HEK293 (cell line): ENCODE data around the gene UBASH3B.

Source experiments
- CTCF ChIA-PET: fragments of 350-600 bp; formaldehyde crosslinking; extraction: SDS; loops from one replicate; lab custom pipeline; 2021; ENCODE audit warnings: antibody characterized with exemption; lab: Yijun Ruan, JAX
- POLR2A ChIA-PET: fragments of 300-600 bp; formaldehyde crosslinking; extraction: SDS; loops from one replicate; lab custom pipeline; 2020; ENCODE audit warnings: antibody characterized with exemption, inconsistent platforms; lab: Yijun Ruan, JAX
- H3K27ac ChIP-seq: fragments of 200-500 bp; sonication (Bioruptor generic); 2 replicates; pipeline ENCODE4 v1.5.1; 2014; ENCODE audit warnings: low read depth, low read length, control low read depth, inconsistent platforms; ENCODE audit errors: extremely low read depth
- H3K36me3 ChIP-seq, 2 experiments: fragments of 200-500 bp in 1 of 2; sonication (Bioruptor generic) in 1 of 2; 1 replicate in 1 of 2; 2 replicates in 1 of 2; pipeline ENCODE4 v1.5.1; 2014 to 2017; ENCODE audit warnings: inconsistent platforms in 2 of 2, low read length in 2 of 2; ENCODE audit not compliant: control insufficient read depth in 2 of 2, insufficient read depth in 1 of 2
- H3K4me1 ChIP-seq: fragments of 200-500 bp; sonication (Bioruptor generic); 2 replicates; pipeline ENCODE4 v1.5.1; 2014; ENCODE audit warnings: mild to moderate bottlenecking, low read length, inconsistent platforms; ENCODE audit not compliant: control insufficient read depth, insufficient read depth
- H3K4me3 ChIP-seq: 2 replicates; pipeline ENCODE4 v1.5.1; 2011; ENCODE audit warnings: low read depth, mild to moderate bottlenecking, control low read depth, low read length, moderate library complexity
- H3K9me3 ChIP-seq: fragments of 200-500 bp; sonication (Bioruptor generic); 2 replicates; pipeline ENCODE4 v1.5.1; 2014; ENCODE audit warnings: low read depth, low read length, inconsistent platforms; ENCODE audit not compliant: control insufficient read depth, insufficient read depth
- GLIS2 ChIP-seq: fragments of 450-650 bp; formaldehyde crosslinking; IDR thresholded peaks from 2 replicates; pipeline ENCODE4 v1.5.1; 2016; ENCODE audit warnings: missing biosample characterization, missing genetic modification characterization
- HOXC10 ChIP-seq: sonication (generic); formaldehyde crosslinking; IDR thresholded peaks from 2 replicates; pipeline ENCODE4 v1.8.1; 2023; ENCODE audit warnings: mild to moderate bottlenecking, missing genetic modification reagents
- PRDM1 ChIP-seq: fragments of 450-650 bp; formaldehyde crosslinking; IDR thresholded peaks from 2 replicates; pipeline ENCODE4; 2016; ENCODE audit warnings: missing biosample characterization, missing genetic modification characterization
- SP2 ChIP-seq: fragments of 450-650 bp; formaldehyde crosslinking; IDR thresholded peaks from 2 replicates; pipeline ENCODE4 v1.5.1; 2016; ENCODE audit warnings: missing biosample characterization, missing genetic modification characterization
- ZNF10 ChIP-seq: fragments of 450-650 bp; formaldehyde crosslinking; IDR thresholded peaks from 2 replicates; pipeline ENCODE4 v1.5.1; 2017; ENCODE audit warnings: missing biosample characterization, missing genetic modification characterization
- ZNF2 ChIP-seq: fragments of 450-650 bp; formaldehyde crosslinking; IDR thresholded peaks from 2 replicates; pipeline ENCODE4 v1.5.1; 2016; ENCODE audit warnings: missing biosample characterization, missing genetic modification characterization
- ZNF416 ChIP-seq: fragments of 450-650 bp; formaldehyde crosslinking; IDR thresholded peaks from 2 replicates; pipeline ENCODE4 v1.5.1; 2016; ENCODE audit warnings: missing biosample characterization, missing genetic modification characterization
- ZNF426 ChIP-seq: fragments of 450-650 bp; formaldehyde crosslinking; IDR thresholded peaks from 2 replicates; pipeline ENCODE4 v1.5.1; 2017; ENCODE audit warnings: missing biosample characterization, missing genetic modification characterization, mild to moderate bottlenecking, inconsistent platforms, moderate library complexity
- ZNF560 ChIP-seq: fragments of 450-650 bp; formaldehyde crosslinking; IDR thresholded peaks from 2 replicates; pipeline ENCODE4 v1.5.1; 2017; ENCODE audit warnings: missing biosample characterization, missing genetic modification characterization, borderline replicate concordance
- ZNF571 ChIP-seq: fragments of 450-650 bp; formaldehyde crosslinking; IDR thresholded peaks from 2 replicates; pipeline ENCODE4 v1.5.0; 2017; ENCODE audit warnings: missing biosample characterization, missing genetic modification characterization
- ZNF629 ChIP-seq: fragments of 450-650 bp; formaldehyde crosslinking; IDR thresholded peaks from 2 replicates; pipeline ENCODE4 v1.5.1; 2017; ENCODE audit warnings: missing biosample characterization, missing genetic modification characterization
- ZNF785 ChIP-seq: fragments of 450-650 bp; formaldehyde crosslinking; IDR thresholded peaks from 2 replicates; pipeline ENCODE4 v1.5.1; 2016; ENCODE audit warnings: missing biosample characterization, missing genetic modification characterization
- TF ChIP-seq, protein P1 (sequence below): fragments of 450-650 bp; formaldehyde crosslinking; IDR thresholded peaks from 2 replicates; pipeline ENCODE4 v1.5.1; 2016; ENCODE audit warnings: missing biosample characterization, missing genetic modification characterization
- TF ChIP-seq, protein P2 (sequence below): fragments of 450-650 bp; formaldehyde crosslinking; IDR thresholded peaks from 2 replicates; pipeline ENCODE4 v1.5.1; 2016; ENCODE audit warnings: missing biosample characterization, missing genetic modification characterization
- TF ChIP-seq, protein P3 (sequence below): fragments of 450-650 bp; formaldehyde crosslinking; IDR thresholded peaks from 2 replicates; pipeline ENCODE4 v1.5.1; 2016; ENCODE audit warnings: missing biosample characterization, missing genetic modification characterization
- TF ChIP-seq, protein P4 (sequence below): fragments of 450-650 bp; formaldehyde crosslinking; conservative IDR thresholded peaks from 2 replicates; pipeline ENCODE4 v1.5.1; 2016; ENCODE audit warnings: low read depth, missing biosample characterization, missing genetic modification characterization
- TF ChIP-seq, protein P5 (sequence below): fragments of 450-650 bp; formaldehyde crosslinking; IDR thresholded peaks from 2 replicates; pipeline ENCODE4 v1.5.1; 2016; ENCODE audit warnings: missing biosample characterization, missing genetic modification characterization

The UBASH3B gene

DNA sequence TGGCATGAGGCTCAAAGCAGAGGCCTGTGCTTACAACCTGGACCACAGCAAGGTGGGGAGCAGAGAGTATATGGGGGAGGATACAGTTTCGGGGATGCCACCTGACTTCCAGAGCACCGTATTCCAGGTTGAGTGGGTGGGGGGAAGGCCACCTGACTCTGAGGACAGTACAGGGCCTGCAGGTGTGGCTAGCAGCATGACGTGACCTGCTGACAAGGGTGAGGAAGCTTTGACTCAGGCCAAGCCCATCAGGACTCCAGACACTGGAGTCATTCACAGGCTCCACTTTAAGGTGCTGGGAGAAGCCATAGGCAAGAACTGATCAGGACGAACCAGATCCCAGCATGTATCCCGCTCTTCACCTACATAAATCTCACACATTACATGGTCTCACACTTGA lies 148.2 kb downstream of the UBASH3B start (continued):
- no peak for TF ChIP-seq ZNF426 (tag by site-specific recombination)

DNA sequence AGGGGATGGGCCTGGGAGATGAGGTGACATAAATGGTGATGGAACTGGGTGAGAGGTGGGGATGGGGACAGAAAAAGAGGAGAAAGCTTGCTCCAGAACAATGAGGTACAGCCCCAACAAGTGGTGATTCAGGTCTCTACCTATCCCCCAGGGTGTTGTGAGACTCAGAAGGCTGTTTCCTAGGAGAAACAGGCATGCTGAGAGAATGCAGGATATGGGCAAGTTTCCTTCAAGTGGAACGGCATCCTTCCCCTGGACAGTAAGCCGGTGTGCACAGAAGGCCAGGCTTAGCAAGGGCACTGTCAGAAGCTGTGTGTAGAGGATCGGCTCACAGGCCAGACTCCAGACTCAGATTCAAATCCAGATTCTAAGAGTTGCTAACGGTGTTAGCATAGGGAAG lies 148.6 kb downstream of the UBASH3B start:
- CTCF ChIA-PET: interaction anchor here (0.6 to 6.8 kb wide), 2 partner anchors 49 to 70 kb away, joined by 4 to 26 read pairs; no protein-coding TSS in a partner anchor
- H3K27ac ChIP-seq: no peak overlapping the region
- H3K36me3 ChIP-seq: peaks cover 0 to 9% of the 10 kb centered on the region in 2 experiments; a peak in 1 of 3 replicates
- H3K9me3 ChIP-seq: no peaks in the 10 kb centered on the region
- TF ChIP-seq ZNF416 (tag by site-specific recombination): no peak
- TF ChIP-seq ZNF560: no peak
- TF ChIP-seq ZNF785 (tag by site-specific recombination): no peak
- TF ChIP-seq ZNF10 (tag by site-specific recombination): no peak
- no peak for TF ChIP-seq HOXC10 (CRISPR knock-in tag)
- TF ChIP-seq, protein P1, sequence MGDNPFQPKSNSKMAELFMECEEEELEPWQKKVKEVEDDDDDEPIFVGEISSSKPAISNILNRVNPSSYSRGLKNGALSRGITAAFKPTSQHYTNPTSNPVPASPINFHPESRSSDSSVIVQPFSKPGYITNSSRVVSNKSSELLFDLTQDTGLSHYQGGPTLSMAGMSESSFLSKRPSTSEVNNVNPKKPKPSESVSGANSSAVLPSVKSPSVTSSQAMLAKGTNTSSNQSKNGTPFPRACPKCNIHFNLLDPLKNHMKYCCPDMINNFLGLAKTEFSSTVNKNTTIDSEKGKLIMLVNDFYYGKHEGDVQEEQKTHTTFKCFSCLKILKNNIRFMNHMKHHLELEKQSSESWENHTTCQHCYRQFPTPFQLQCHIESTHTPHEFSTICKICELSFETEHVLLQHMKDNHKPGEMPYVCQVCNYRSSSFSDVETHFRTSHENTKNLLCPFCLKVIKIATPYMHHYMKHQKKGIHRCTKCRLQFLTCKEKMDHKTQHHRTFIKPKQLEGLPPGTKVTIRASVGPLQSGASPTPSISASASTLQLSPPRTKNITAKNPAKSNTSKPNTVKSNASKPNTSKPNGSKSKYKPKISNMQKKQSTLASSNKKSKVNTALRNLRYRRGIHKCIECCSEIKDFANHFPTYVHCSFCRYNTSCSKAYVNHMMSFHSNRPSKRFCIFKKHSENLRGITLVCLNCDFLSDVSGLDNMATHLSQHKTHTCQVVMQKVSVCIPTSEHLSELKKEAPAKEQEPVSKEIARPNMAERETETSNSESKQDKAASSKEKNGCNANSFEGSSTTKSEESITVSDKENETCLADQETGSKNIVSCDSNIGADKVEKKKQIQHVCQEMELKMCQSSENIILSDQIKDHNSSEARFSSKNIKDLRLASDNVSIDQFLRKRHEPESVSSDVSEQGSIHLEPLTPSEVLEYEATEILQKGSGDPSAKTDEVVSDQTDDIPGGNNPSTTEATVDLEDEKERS (tag by site-specific recombination): no peak
- TF ChIP-seq, protein P2, sequence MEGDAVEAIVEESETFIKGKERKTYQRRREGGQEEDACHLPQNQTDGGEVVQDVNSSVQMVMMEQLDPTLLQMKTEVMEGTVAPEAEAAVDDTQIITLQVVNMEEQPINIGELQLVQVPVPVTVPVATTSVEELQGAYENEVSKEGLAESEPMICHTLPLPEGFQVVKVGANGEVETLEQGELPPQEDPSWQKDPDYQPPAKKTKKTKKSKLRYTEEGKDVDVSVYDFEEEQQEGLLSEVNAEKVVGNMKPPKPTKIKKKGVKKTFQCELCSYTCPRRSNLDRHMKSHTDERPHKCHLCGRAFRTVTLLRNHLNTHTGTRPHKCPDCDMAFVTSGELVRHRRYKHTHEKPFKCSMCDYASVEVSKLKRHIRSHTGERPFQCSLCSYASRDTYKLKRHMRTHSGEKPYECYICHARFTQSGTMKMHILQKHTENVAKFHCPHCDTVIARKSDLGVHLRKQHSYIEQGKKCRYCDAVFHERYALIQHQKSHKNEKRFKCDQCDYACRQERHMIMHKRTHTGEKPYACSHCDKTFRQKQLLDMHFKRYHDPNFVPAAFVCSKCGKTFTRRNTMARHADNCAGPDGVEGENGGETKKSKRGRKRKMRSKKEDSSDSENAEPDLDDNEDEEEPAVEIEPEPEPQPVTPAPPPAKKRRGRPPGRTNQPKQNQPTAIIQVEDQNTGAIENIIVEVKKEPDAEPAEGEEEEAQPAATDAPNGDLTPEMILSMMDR (tag by site-specific recombination): no peak
- no peak for TF ChIP-seq ZNF2
- TF ChIP-seq PRDM1 (tag by site-specific recombination): no peak
- no peak for TF ChIP-seq SP2
- no peak for TF ChIP-seq ZNF629 (tag by site-specific recombination)
- H3K4me1 ChIP-seq: no peaks in the 10 kb centered on the region
- POLR2A ChIA-PET: no interaction called here
- no peak overlapping the region for H3K4me3 ChIP-seq

DNA sequence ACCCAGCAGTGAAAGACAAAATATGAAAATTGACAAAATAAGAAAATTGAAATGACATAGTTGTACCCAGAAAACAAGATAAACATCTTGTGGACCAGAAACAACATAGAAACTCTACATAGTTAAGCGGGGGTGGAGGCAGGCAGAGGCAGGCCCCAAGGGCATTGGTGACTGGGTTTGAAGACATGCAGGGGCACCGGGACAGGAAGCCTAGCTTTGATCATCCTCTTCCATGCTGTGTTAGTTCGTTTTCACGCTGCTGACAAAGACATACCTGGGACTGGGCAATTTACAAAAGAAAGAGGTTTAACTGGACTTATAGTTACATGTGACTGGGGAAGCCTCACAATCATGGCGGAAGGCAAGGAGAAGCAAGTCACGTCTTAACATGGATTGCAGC lies 149.3 kb downstream of the UBASH3B start:
- H3K27ac ChIP-seq: no peak overlapping the region
- H3K4me3 ChIP-seq: no peak overlapping the region
- no peaks in the 10 kb centered on the region for H3K4me1 ChIP-seq
- TF ChIP-seq, protein P3, sequence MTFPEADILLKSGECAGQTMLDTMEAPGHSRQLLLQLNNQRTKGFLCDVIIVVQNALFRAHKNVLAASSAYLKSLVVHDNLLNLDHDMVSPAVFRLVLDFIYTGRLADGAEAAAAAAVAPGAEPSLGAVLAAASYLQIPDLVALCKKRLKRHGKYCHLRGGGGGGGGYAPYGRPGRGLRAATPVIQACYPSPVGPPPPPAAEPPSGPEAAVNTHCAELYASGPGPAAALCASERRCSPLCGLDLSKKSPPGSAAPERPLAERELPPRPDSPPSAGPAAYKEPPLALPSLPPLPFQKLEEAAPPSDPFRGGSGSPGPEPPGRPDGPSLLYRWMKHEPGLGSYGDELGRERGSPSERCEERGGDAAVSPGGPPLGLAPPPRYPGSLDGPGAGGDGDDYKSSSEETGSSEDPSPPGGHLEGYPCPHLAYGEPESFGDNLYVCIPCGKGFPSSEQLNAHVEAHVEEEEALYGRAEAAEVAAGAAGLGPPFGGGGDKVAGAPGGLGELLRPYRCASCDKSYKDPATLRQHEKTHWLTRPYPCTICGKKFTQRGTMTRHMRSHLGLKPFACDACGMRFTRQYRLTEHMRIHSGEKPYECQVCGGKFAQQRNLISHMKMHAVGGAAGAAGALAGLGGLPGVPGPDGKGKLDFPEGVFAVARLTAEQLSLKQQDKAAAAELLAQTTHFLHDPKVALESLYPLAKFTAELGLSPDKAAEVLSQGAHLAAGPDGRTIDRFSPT (tag by site-specific recombination): no peak
- no peak for TF ChIP-seq GLIS2
- TF ChIP-seq, protein P4, sequence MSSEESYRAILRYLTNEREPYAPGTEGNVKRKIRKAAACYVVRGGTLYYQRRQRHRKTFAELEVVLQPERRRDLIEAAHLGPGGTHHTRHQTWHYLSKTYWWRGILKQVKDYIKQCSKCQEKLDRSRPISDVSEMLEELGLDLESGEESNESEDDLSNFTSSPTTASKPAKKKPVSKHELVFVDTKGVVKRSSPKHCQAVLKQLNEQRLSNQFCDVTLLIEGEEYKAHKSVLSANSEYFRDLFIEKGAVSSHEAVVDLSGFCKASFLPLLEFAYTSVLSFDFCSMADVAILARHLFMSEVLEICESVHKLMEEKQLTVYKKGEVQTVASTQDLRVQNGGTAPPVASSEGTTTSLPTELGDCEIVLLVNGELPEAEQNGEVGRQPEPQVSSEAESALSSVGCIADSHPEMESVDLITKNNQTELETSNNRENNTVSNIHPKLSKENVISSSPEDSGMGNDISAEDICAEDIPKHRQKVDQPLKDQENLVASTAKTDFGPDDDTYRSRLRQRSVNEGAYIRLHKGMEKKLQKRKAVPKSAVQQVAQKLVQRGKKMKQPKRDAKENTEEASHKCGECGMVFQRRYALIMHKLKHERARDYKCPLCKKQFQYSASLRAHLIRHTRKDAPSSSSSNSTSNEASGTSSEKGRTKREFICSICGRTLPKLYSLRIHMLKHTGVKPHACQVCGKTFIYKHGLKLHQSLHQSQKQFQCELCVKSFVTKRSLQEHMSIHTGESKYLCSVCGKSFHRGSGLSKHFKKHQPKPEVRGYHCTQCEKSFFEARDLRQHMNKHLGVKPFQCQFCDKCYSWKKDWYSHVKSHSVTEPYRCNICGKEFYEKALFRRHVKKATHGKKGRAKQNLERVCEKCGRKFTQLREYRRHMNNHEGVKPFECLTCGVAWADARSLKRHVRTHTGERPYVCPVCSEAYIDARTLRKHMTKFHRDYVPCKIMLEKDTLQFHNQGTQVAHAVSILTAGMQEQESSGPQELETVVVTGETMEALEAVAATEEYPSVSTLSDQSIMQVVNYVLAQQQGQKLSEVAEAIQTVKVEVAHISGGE: no peak
- no peak for TF ChIP-seq ZNF571
- TF ChIP-seq, protein P5, sequence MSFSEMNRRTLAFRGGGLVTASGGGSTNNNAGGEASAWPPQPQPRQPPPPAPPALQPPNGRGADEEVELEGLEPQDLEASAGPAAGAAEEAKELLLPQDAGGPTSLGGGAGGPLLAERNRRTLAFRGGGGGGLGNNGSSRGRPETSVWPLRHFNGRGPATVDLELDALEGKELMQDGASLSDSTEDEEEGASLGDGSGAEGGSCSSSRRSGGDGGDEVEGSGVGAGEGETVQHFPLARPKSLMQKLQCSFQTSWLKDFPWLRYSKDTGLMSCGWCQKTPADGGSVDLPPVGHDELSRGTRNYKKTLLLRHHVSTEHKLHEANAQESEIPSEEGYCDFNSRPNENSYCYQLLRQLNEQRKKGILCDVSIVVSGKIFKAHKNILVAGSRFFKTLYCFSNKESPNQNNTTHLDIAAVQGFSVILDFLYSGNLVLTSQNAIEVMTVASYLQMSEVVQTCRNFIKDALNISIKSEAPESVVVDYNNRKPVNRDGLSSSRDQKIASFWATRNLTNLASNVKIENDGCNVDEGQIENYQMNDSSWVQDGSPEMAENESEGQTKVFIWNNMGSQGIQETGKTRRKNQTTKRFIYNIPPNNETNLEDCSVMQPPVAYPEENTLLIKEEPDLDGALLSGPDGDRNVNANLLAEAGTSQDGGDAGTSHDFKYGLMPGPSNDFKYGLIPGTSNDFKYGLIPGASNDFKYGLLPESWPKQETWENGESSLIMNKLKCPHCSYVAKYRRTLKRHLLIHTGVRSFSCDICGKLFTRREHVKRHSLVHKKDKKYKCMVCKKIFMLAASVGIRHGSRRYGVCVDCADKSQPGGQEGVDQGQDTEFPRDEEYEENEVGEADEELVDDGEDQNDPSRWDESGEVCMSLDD (tag by site-specific recombination): no peak
- no peaks in the 10 kb centered on the region for H3K9me3 ChIP-seq
- ChIA-PET CTCF (interaction anchor here (6.8 kb wide), 1 partner anchor 48 kb away, joined by 26 read pairs; no protein-coding TSS in a partner anchor), POLR2A (no interaction called here)
- peaks cover 0 to 7% of the 10 kb centered on the region in 2 experiments; a peak in 1 of 3 replicates for H3K36me3 ChIP-seq
